ENCODE measurements around the gene HPGD.

DNA sequence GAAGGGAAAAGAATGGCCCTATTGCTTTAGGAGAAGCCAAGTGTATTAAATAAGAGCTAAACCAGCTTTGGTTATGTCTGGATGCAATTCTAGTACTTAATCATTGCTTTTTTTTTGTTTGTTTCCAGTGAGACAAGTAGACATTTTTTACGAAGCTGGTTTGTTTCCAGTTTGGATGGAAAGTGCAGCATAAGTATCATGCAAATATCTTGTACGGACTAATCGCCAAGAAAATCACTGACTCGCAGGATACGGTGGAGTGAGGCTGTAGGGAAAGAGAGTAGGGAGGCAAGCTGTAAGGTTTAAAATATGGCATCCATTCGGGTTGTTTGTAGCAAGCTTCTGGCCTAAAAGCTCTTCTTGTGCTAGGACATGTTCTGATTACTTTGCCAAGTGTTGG is 64.8 kb downstream of the HPGD start:
- TF ChIP-seq, protein P1, sequence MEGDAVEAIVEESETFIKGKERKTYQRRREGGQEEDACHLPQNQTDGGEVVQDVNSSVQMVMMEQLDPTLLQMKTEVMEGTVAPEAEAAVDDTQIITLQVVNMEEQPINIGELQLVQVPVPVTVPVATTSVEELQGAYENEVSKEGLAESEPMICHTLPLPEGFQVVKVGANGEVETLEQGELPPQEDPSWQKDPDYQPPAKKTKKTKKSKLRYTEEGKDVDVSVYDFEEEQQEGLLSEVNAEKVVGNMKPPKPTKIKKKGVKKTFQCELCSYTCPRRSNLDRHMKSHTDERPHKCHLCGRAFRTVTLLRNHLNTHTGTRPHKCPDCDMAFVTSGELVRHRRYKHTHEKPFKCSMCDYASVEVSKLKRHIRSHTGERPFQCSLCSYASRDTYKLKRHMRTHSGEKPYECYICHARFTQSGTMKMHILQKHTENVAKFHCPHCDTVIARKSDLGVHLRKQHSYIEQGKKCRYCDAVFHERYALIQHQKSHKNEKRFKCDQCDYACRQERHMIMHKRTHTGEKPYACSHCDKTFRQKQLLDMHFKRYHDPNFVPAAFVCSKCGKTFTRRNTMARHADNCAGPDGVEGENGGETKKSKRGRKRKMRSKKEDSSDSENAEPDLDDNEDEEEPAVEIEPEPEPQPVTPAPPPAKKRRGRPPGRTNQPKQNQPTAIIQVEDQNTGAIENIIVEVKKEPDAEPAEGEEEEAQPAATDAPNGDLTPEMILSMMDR (IDR thresholded peaks at IDR 0.05; ENCODE audit: low read length), result no peak
- no peak for TF ChIP-seq EZH2 (IDR thresholded peaks at IDR 0.05; ENCODE audit: borderline replicate concordance, low read length)
